Mammary epithelial cell (primary cell): ENCODE data around the gene PRADC1.

Experiments
- EZH2 ChIP-seq: IDR thresholded peaks from 2 replicates; pipeline ENCODE4 v1.6.1; 2012; ENCODE audit warnings: low read length, inconsistent platforms, borderline replicate concordance
- TF ChIP-seq, protein P1 (sequence below), 2 donors: IDR thresholded peaks in 1 of 2; conservative IDR thresholded peaks in 1 of 2; 2 replicates each; pipeline ENCODE4 v1.5.1; 2011 to 2012; ENCODE audit warnings: inconsistent platforms in 2 of 2, low read length in 2 of 2, mild to moderate bottlenecking in 2 of 2, control low read depth in 1 of 2, low read depth in 1 of 2; ENCODE audit not compliant: insufficient read depth in 1 of 2; ENCODE audit errors: extremely low read depth in 1 of 2

GRCh38 chr2:73254343-73255006, 21.4 kb upstream of the PRADC1 start:
- TF ChIP-seq, protein P1, sequence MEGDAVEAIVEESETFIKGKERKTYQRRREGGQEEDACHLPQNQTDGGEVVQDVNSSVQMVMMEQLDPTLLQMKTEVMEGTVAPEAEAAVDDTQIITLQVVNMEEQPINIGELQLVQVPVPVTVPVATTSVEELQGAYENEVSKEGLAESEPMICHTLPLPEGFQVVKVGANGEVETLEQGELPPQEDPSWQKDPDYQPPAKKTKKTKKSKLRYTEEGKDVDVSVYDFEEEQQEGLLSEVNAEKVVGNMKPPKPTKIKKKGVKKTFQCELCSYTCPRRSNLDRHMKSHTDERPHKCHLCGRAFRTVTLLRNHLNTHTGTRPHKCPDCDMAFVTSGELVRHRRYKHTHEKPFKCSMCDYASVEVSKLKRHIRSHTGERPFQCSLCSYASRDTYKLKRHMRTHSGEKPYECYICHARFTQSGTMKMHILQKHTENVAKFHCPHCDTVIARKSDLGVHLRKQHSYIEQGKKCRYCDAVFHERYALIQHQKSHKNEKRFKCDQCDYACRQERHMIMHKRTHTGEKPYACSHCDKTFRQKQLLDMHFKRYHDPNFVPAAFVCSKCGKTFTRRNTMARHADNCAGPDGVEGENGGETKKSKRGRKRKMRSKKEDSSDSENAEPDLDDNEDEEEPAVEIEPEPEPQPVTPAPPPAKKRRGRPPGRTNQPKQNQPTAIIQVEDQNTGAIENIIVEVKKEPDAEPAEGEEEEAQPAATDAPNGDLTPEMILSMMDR (conservative IDR thresholded peaks at IDR 0.05 in 1 of 2, IDR thresholded peaks at IDR 0.05 in 1 of 2; ENCODE audit: extremely low read depth in 1 of 2, insufficient read depth in 1 of 2, low read depth in 1 of 2, low read length in 2 of 2): no peak
- TF ChIP-seq EZH2: no peak
